GM18505 (cell line): ENCODE results near the gene PODXL.

Source experiments
- ATAC-seq: cut with Tn5 transposase; IDR thresholded peaks from one replicate; pipeline ENCODE4 v1.9.1; 2021; ENCODE audit not compliant: unreplicated experiment
- POLR2A ChIP-seq: IDR thresholded peaks from 4 replicates; pipeline ENCODE4 v1.6.1; 2011; ENCODE audit warnings: borderline replicate concordance; ENCODE audit not compliant: insufficient read depth, insufficient read length; ENCODE audit errors: extremely low read depth

PODXL gene

GRCh38 chr7:131540491-131541162 lies 15.8 kb downstream of the PODXL start:
- no peak for TF ChIP-seq POLR2A
- no peak for ATAC-seq

- no peak for TF ChIP-seq POLR2A
- ATAC-seq, result no peak
Measured at GRCh38 chr7:131538813-131539179, 17.6 kb downstream of the PODXL start.

- TF ChIP-seq POLR2A, result no peak
- no peak for ATAC-seq
Measured at GRCh38 chr7:131538071-131538812, 18.2 kb downstream of the PODXL start.

GRCh38 chr7:131537571-131537978 lies 18.9 kb downstream of the PODXL start:
- no peak for TF ChIP-seq POLR2A
- ATAC-seq, result no peak

GRCh38 chr7:131536361-131536849 lies 20.0 kb downstream of the PODXL start:
- no peak for TF ChIP-seq POLR2A
- no peak for ATAC-seq

- ATAC-seq, result no peak
- TF ChIP-seq POLR2A, result no peak
Measured at GRCh38 chr7:131533566-131534561, 22.6 kb downstream of the PODXL start.

- ATAC-seq, result no peak
- no peak for TF ChIP-seq POLR2A
Measured at GRCh38 chr7:131533151-131533559, 23.3 kb downstream of the PODXL start.

- no peak for TF ChIP-seq POLR2A
- no peak for ATAC-seq
Measured at GRCh38 chr7:131532570-131533091, 23.8 kb downstream of the PODXL start.

GRCh38 chr7:131530137-131530536 lies 26.3 kb downstream of the PODXL start:
- ATAC-seq, result no peak
- no peak for TF ChIP-seq POLR2A

GRCh38 chr7:131529617-131530016 lies 26.8 kb downstream of the PODXL start:
- no peak for ATAC-seq
- no peak for TF ChIP-seq POLR2A

GRCh38 chr7:131529179-131529578 lies 27.2 kb downstream of the PODXL start:
- no peak for ATAC-seq
- TF ChIP-seq POLR2A, result no peak

GRCh38 chr7:131527456-131527855 lies 29.0 kb downstream of the PODXL start:
- ATAC-seq, result no peak
- no peak for TF ChIP-seq POLR2A

- no peak for ATAC-seq
- TF ChIP-seq POLR2A, result no peak
Measured at GRCh38 chr7:131525820-131526219, 30.6 kb downstream of the PODXL start.
